ENCODE data around the gene MAGEB3.

The MAGEB3 gene

GRCh38 chrX:30280428-30280827 is 50.0 kb downstream of the MAGEB3 start:
- no peak for DNase-seq (ENCODE audit: low read depth)

- DNase-seq (ENCODE audit: low read depth) = no peak
Measured at GRCh38 chrX:30282527-30282926, 52.1 kb downstream of the MAGEB3 start.

- DNase-seq (ENCODE audit: low read depth) = no peak
Measured at GRCh38 chrX:30283456-30284200, 53.2 kb downstream of the MAGEB3 start.

Data from stimulated activated CD4-positive, alpha-beta T cell treated with anti-CD3 and anti-CD28 coated beads, Interleukin-2, amount 100 ng/mL, for 4 hours (primary cell).